Endodermal cell (in vitro differentiated cells): ENCODE results near the gene TMEM176A. TPM values are rescaled to one million over a fixed set of nuclear protein-coding genes. Genes with fewer than 3 reads are reported as not detected.
A peak's percentile ranks its signal among the peaks of the same experiment; 100 is the strongest.
"Not testable (repeated sequence)": the region's sequence is repeated elsewhere in the genome, so short reads cannot be mapped to it uniquely, and the experiment has no call there.

Experiments
- DNase-seq: peaks from one replicate; pipeline ENCODE4 v3.0.0-alpha.2; 2017
- H3K27ac ChIP-seq: 2 replicates; pipeline ENCODE4 v1.5.1; 2013; ENCODE audit warnings: mild to moderate bottlenecking, low read depth, low read length, moderate library complexity
- H3K27me3 ChIP-seq: 2 replicates; pipeline ENCODE4 v1.6.1; 2013; ENCODE audit warnings: mild to moderate bottlenecking, low read length, moderate library complexity; ENCODE audit not compliant: insufficient read depth, control insufficient read depth, poor library complexity, severe bottlenecking
- H3K36me3 ChIP-seq: 2 replicates; pipeline ENCODE4 v1.7.0; 2013; ENCODE audit warnings: mild to moderate bottlenecking, low read length, moderate library complexity; ENCODE audit not compliant: control insufficient read depth, insufficient read depth
- H3K4me1 ChIP-seq: one replicate; pipeline ENCODE4 v1.7.0; 2013; ENCODE audit warnings: low read length; ENCODE audit not compliant: control insufficient read depth, insufficient read depth
- H3K4me3 ChIP-seq: 2 replicates; pipeline ENCODE4 v1.5.1; 2013; ENCODE audit warnings: mild to moderate bottlenecking, low read length, moderate library complexity
- H3K9ac ChIP-seq: 2 replicates; pipeline ENCODE4 v1.6.1; 2013; ENCODE audit warnings: mild to moderate bottlenecking, low read length, moderate library complexity; ENCODE audit not compliant: poor library complexity, severe bottlenecking; ENCODE audit errors: extremely low read depth
- H3K9me3 ChIP-seq: 2 replicates; pipeline ENCODE4 v1.6.1; 2013; ENCODE audit warnings: mild to moderate bottlenecking, low read length, moderate library complexity; ENCODE audit not compliant: control insufficient read depth
- H3K27ac Mint-ChIP-seq: 2 replicates; pipeline ENCODE4 v1.8.0; 2020; ENCODE audit warnings: mixed read lengths
- H3K27me3 Mint-ChIP-seq: 2 replicates; pipeline ENCODE4 v1.8.0; 2021; ENCODE audit warnings: mild to moderate bottlenecking, mixed read lengths; ENCODE audit not compliant: insufficient read depth
- H3K36me3 Mint-ChIP-seq: 2 replicates; pipeline ENCODE4 v1.8.0; 2020; ENCODE audit warnings: low read depth, mixed read lengths
- H3K4me1 Mint-ChIP-seq: 2 replicates; pipeline ENCODE4 v1.8.0; 2020; ENCODE audit warnings: mixed read lengths
- H3K4me3 Mint-ChIP-seq: 2 replicates; pipeline ENCODE4 v1.8.0; 2020; ENCODE audit warnings: mild to moderate bottlenecking, moderate library complexity, mixed read lengths
- H3K9me3 Mint-ChIP-seq: 2 replicates; pipeline ENCODE4 v1.8.0; 2020; ENCODE audit warnings: mild to moderate bottlenecking, mixed read lengths
- WGBS, 2 experiments: methylation state at CpG; one replicate each; pipeline versions ENCODE4 v1.1.5 to v1.1.7; 2013; ENCODE audit warnings: missing lambda C conversion rate in 2 of 2, mixed read lengths in 1 of 2; ENCODE audit not compliant: insufficient coverage in 1 of 2, insufficient read length in 1 of 2; 5-methylcytosine and 5-hydroxymethylcytosine counted together
- total RNA-seq, 2 donors: library from RNA; stranded (reverse); fragmentation: NEBNext Ultra II Directional in 1 of 2; extraction: Animal tissue kit (Norgen Biotek cat#: 25700) in 1 of 2; gene quantifications; 2 replicates in 1 of 2; 3 replicates in 1 of 2; pipeline ENCODE4 v1.2.1, GENCODE V29; 2021
- TF ChIP-seq, protein P1 (sequence below): fragments of 200-600 bp; sonication (generic); conservative IDR thresholded peaks from 2 replicates; pipeline ENCODE4 v1.5.0; 2021; ENCODE audit warnings: antibody characterized with exemption, mild to moderate bottlenecking

Gene TMEM176A
- total RNA-seq, 2 donors from 2014 or later: not detected

DNA sequence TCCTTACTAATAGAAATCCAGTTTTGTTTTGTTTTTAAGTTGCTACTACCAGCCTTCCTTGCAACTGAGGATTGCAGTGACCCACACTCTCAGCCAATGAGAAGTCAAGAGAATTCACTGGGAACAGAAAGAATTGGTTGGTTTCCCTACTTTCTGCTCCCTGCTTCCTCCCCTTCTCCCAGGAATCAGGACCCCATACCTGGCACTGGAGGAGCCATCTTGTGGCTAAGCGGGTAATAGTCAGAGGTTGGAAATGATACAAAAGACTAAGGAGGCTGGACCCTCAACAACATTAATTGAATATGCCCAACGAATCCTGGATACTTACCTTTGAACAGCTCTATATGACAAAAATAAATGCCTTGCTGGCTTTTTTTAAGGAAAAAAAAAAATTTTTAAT, 6.3 kb downstream of the TMEM176A start:
- DNase-seq: peak; percentile 49
- H3K4me3 ChIP-seq: no peak overlapping the region
- no peaks in the 10 kb centered on the region for H3K4me1 Mint-ChIP-seq
- no peak overlapping the region for H3K27ac Mint-ChIP-seq
- peaks cover 65% of the 10 kb centered on the region for H3K27me3 Mint-ChIP-seq
- peaks cover 17% of the 10 kb centered on the region for H3K9me3 Mint-ChIP-seq
- 76% methylated on average over 2 of the region's 2 CpGs; no CpG with 5 or more reads in 1 of the 2 experiments for WGBS, 2 experiments
- TF ChIP-seq, protein P1, sequence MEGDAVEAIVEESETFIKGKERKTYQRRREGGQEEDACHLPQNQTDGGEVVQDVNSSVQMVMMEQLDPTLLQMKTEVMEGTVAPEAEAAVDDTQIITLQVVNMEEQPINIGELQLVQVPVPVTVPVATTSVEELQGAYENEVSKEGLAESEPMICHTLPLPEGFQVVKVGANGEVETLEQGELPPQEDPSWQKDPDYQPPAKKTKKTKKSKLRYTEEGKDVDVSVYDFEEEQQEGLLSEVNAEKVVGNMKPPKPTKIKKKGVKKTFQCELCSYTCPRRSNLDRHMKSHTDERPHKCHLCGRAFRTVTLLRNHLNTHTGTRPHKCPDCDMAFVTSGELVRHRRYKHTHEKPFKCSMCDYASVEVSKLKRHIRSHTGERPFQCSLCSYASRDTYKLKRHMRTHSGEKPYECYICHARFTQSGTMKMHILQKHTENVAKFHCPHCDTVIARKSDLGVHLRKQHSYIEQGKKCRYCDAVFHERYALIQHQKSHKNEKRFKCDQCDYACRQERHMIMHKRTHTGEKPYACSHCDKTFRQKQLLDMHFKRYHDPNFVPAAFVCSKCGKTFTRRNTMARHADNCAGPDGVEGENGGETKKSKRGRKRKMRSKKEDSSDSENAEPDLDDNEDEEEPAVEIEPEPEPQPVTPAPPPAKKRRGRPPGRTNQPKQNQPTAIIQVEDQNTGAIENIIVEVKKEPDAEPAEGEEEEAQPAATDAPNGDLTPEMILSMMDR: peak; percentile 50
- no peak overlapping the region for H3K27ac ChIP-seq
- peaks cover 10% of the 10 kb centered on the region for H3K9me3 ChIP-seq
- H3K4me3 Mint-ChIP-seq: no peak overlapping the region
- H3K27me3 ChIP-seq: peaks cover 37% of the 10 kb centered on the region
- no peak overlapping the region for H3K9ac ChIP-seq
- no peaks in the 10 kb centered on the region for H3K36me3 Mint-ChIP-seq
- no peaks in the 10 kb centered on the region for H3K4me1 ChIP-seq
- no peaks in the 10 kb centered on the region for H3K36me3 ChIP-seq

DNA sequence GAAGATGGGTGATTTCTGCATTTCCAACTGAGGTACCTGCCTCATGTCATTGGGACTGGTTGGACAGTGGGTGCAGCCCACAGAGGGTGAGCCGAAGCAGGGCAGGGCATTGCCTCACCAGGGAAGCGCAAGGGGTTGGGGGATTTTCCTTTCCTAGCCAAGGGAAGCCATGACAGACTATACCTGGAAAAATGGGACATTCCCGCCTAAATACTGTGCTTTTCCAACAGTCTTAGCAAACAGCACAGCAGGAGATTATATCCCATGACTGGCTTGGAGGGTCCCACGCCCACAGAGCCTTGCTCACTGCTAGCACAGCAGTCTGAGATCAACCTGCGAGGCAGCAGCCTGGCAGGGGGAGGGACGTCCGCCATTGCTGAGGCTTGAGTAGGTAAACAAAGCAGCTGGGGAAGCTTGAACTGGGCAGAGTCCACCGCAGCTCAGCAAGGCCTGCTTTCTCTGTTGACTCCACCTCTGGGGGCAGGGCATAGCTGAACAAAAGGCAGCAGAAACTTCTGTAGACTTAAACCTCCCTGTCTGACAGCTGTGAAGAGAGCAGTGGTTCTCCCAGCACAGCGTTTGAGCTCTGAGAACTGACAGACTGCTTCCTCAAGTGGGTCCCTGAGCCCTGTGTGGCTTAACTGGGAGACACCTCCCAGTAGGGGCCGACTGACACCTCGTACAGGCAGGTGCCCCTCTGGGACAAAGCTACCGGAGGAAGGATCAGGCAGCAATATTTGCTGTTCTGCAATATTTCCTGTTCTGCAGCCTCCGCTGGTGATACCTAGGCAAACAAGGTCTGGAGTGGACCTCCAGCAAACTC, 7.3 kb downstream of the TMEM176A start:
- H3K9me3 Mint-ChIP-seq: peaks cover 19% of the 10 kb centered on the region
- not testable (repeated sequence) for H3K4me1 ChIP-seq, H3K9me3 ChIP-seq, H3K36me3 ChIP-seq, H3K4me1 Mint-ChIP-seq, H3K4me3 Mint-ChIP-seq, DNase-seq, H3K9ac ChIP-seq, H3K4me3 ChIP-seq, H3K36me3 Mint-ChIP-seq, H3K27ac Mint-ChIP-seq, H3K27ac ChIP-seq
- peaks cover 64% of the 10 kb centered on the region for H3K27me3 Mint-ChIP-seq
- 75 to 82% methylated on average over 5 to 13 of the region's 13 CpGs for WGBS, 2 experiments
- H3K27me3 ChIP-seq: peaks cover 27% of the 10 kb centered on the region

DNA sequence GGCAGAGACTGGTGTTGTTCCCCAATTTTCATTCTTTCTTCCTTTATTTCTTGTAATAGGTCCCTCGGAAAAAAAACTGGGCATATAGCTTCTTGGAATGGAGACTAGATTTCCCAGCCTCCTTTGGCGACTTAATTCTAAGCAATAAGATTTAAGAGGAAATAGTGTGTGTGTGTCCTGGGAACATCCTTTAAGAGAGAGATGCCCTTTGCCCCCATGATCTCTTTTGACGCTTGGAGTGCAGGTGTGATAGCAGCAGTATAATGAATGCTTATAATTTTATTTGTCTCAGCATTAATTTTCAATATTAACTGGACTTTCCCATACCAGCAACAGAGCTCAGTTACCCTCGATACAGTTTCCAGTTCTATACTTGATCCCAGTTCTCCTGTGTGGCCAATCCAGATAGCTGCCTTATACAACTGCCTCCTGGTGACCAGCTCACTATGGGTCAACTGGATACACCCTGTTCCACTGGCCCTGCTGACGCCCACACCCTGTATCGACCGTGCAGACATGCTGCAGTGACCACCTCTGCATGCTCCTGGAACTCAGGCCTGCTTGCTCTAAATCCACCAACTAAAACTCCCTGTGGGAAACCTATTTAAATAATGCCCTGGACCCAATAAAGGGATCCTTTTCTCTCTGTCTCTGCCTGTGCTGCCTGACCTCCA, 13.9 kb downstream of the TMEM176A start:
- H3K9me3 ChIP-seq: no peaks in the 10 kb centered on the region
- Mint-ChIP-seq H3K9me3 (peaks cover 8% of the 10 kb centered on the region), H3K27me3 (peaks cover 51% of the 10 kb centered on the region), H3K36me3 (no peaks in the 10 kb centered on the region), H3K27ac (no peak overlapping the region), H3K4me1 (no peaks in the 10 kb centered on the region), H3K4me3 (no peak overlapping the region)
- H3K27ac ChIP-seq: no peak overlapping the region
- H3K36me3 ChIP-seq: no peaks in the 10 kb centered on the region
- WGBS, 2 experiments: 75 to 77% methylated on average over 3 to 7 of the region's 7 CpGs
- no peak overlapping the region for H3K9ac ChIP-seq
- H3K27me3 ChIP-seq: no peaks in the 10 kb centered on the region
- no peak for DNase-seq
- no peak overlapping the region for H3K4me3 ChIP-seq
- TF ChIP-seq, protein P1: no peak
- H3K4me1 ChIP-seq: no peaks in the 10 kb centered on the region
